HepG2 (cell line): Measurements from ENCODE around the gene ADSS1. TPM values are rescaled to one million over a fixed set of nuclear protein-coding genes. Genes with fewer than 3 reads are reported as not detected.

Experiments used
- HNRNPL ChIP-seq: fragments of 200-400 bp; formaldehyde crosslinking; IDR thresholded peaks from 2 replicates; pipeline ENCODE4 v1.6.1; 2017; ENCODE audit warnings: mild to moderate bottlenecking, low read depth, low read length
- HOMEZ ChIP-seq: IDR thresholded peaks from 2 replicates; pipeline ENCODE4 v1.6.1; 2016; ENCODE audit warnings: low read depth
- KIAA2018 ChIP-seq: sonication (generic); formaldehyde crosslinking; IDR thresholded peaks from 2 replicates; pipeline ENCODE4 v1.5.0; 2020; ENCODE audit warnings: mild to moderate bottlenecking, missing genetic modification reagents, borderline replicate concordance
- MED13 ChIP-seq: sonication (generic); formaldehyde crosslinking; IDR thresholded peaks from 2 replicates; pipeline ENCODE4 v1.5.0; 2020; ENCODE audit warnings: missing genetic modification reagents
- PRDM4 ChIP-seq: sonication (generic); formaldehyde crosslinking; IDR thresholded peaks from 2 replicates; pipeline ENCODE4 v1.9.0; 2021; ENCODE audit warnings: missing genetic modification reagents, borderline replicate concordance
- RXRB ChIP-seq: IDR thresholded peaks from 2 replicates; pipeline ENCODE4 v1.6.1; 2016; ENCODE audit warnings: borderline replicate concordance, missing genetic modification reagents, missing compliant biosample characterization
- TBX3 ChIP-seq: fragments of 450-650 bp; IDR thresholded peaks from 2 replicates; pipeline ENCODE4 v1.6.1; 2017; ENCODE audit warnings: antibody characterized with exemption, mild to moderate bottlenecking, inconsistent platforms, borderline replicate concordance
- ZBTB1 ChIP-seq: sonication (generic); formaldehyde crosslinking; IDR thresholded peaks from 2 replicates; pipeline ENCODE4 v1.4.0; 2020; ENCODE audit warnings: missing genetic modification reagents, borderline replicate concordance
- ZBTB14 ChIP-seq: sonication (generic); formaldehyde crosslinking; IDR thresholded peaks from 2 replicates; pipeline ENCODE4 v1.4.0; 2020; ENCODE audit warnings: missing genetic modification reagents
- ZFP1 ChIP-seq: IDR thresholded peaks from 2 replicates; pipeline ENCODE4 v1.6.1; 2016
- ZNF276 ChIP-seq: sonication (generic); formaldehyde crosslinking; IDR thresholded peaks from 2 replicates; pipeline ENCODE4 v1.4.0; 2020; ENCODE audit warnings: mild to moderate bottlenecking, low read depth, missing genetic modification reagents
- ZNF605 ChIP-seq: sonication (generic); formaldehyde crosslinking; IDR thresholded peaks from 2 replicates; pipeline ENCODE4 v1.8.0; 2022; ENCODE audit warnings: mild to moderate bottlenecking, missing genetic modification reagents
- ZNF619 ChIP-seq: sonication (generic); formaldehyde crosslinking; IDR thresholded peaks from 2 replicates; pipeline ENCODE4 v1.4.0; 2020; ENCODE audit warnings: mild to moderate bottlenecking, missing genetic modification reagents
- polyA plus RNA-seq, 8 experiments: library from polyadenylated mRNA; depleted of rRNA in 3 of 8; stranded (reverse) in 7 of 8; unstranded in 1 of 8; fragments of >200 nt; fragmentation: Illumina TruSeq in 4 of 8; extraction: Trizol in 4 of 8; gene quantifications; 2 replicates each; pipeline versions ENCODE4 v1.2.1 to v1.2.3, GENCODE V29; 2011 to 2016; ENCODE audit warnings: low read depth in 4 of 8, missing spikeins in 1 of 8, mixed read lengths in 1 of 8; ENCODE audit not compliant: insufficient read depth in 1 of 8
- total RNA-seq, 5 experiments: library from RNA; depleted of rRNA; stranded (reverse); fragments of >200 nt; fragmentation: Illumina TruSeq; extraction: Trizol; gene quantifications; 2 replicates each; pipeline ENCODE4 v1.2.3, GENCODE V29; 2016; ENCODE audit warnings: low read depth in 1 of 5

ADSS1 gene
- total and polyA plus RNA-seq, 2 of the 13 experiments (the other 11 are each of a cell fraction or from before 2014, with no cell fraction given): 1.0 to 36.7 TPM

- no peak for TF ChIP-seq PRDM4 (CRISPR knock-in tag)
- no peak for TF ChIP-seq ZBTB1 (CRISPR knock-in tag)
- TF ChIP-seq ZNF619 (CRISPR knock-in tag): no peak
- no peak for TF ChIP-seq MED13 (CRISPR knock-in tag)
- no peak for TF ChIP-seq ZNF605 (CRISPR knock-in tag)
- no peak for TF ChIP-seq KIAA2018 (CRISPR knock-in tag)
- no peak for TF ChIP-seq ZFP1 (CRISPR knock-in tag)
- TF ChIP-seq ZNF276 (CRISPR knock-in tag): no peak; the same call in 1 of the 2 replicates
- TF ChIP-seq RXRB (CRISPR knock-in tag): peak; percentile 68
- TF ChIP-seq TBX3: no peak; the same call in 1 of the 2 replicates
- TF ChIP-seq HOMEZ: no peak
- no peak for TF ChIP-seq ZBTB14 (CRISPR knock-in tag)
- peak; percentile 99 for TF ChIP-seq HNRNPL
Observed at GRCh38 chr14:104726600-104727451, 2.8 kb downstream of the ADSS1 start (continued).
